GM12874 (cell line): ENCODE results near the gene C1orf35.

Experiments used
- CTCF ChIP-seq: IDR thresholded peaks from 2 replicates; pipeline ENCODE4 v1.5.1; 2011; ENCODE audit warnings: low read depth, mild to moderate bottlenecking, control low read depth, low read length, moderate library complexity; ENCODE audit not compliant: insufficient read depth

Gene C1orf35

GRCh38 chr1:228149406-228150119, 46.4 kb upstream of the C1orf35 start, which contains the start of gene GJC2:
Gene GJC2, plus strand, starts transcription at chr1:228149930. Its CDS starts 7,829 bp downstream, at chr1:228157759.
- TF ChIP-seq CTCF = no peak

- no peak for TF ChIP-seq CTCF
Observed at GRCh38 chr1:228148935-228149405, 45.8 kb upstream of the C1orf35 start.

DNA sequence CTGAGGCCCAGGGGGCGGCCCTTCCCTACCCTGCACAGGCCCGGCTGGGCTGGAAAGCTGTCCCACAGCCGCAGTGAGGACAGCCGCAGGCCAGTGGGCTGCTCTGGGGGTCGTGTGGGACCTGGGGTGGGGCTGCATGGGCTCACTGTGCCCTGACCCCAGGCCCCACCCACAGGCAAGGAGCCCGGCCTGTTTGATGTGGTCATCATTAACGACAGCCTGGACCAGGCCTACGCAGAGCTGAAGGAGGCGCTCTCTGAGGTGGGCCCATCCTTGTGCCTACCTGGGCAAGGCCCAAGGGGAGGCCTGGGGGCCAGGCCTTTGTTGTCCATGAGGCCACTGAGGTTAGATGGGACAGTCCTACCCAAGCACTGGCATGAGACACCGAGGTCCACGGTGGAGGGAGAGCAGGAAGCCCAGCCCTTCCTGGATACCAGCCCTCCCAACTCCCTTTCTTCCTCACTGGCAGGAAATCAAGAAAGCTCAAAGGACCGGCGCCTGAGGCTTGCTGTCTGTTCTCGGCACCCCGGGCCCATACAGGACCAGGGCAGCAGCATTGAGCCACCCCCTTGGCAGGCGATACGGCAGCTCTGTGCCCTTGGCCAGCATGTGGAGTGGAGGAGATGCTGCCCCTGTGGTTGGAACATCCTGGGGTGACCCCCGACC, 45.2 kb upstream of the C1orf35 start:
- no peak for TF ChIP-seq CTCF

DNA sequence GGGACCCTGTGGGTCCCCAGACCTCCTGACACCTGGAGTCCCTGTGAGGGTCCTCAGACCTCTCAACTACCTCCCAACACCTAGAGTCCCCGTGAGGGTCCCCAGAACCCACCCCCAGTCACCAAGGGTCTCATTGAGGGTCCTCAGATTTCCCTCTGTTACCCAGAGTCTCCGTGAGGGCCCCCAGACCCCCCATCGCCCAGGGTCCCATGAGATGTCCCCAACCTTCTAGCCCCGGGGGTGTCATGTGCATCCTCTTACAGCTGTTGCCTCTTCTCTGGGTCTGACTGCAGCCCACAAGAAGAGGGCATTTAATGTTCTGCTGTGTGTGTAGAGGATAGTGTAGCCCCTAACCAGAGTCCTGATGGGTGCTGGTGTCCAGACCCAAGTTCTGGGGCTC, 44.6 kb upstream of the C1orf35 start:
- no peak for TF ChIP-seq CTCF

- no peak for TF ChIP-seq CTCF
Observed at GRCh38 chr1:228147151-228147693, 44.1 kb upstream of the C1orf35 start.

DNA sequence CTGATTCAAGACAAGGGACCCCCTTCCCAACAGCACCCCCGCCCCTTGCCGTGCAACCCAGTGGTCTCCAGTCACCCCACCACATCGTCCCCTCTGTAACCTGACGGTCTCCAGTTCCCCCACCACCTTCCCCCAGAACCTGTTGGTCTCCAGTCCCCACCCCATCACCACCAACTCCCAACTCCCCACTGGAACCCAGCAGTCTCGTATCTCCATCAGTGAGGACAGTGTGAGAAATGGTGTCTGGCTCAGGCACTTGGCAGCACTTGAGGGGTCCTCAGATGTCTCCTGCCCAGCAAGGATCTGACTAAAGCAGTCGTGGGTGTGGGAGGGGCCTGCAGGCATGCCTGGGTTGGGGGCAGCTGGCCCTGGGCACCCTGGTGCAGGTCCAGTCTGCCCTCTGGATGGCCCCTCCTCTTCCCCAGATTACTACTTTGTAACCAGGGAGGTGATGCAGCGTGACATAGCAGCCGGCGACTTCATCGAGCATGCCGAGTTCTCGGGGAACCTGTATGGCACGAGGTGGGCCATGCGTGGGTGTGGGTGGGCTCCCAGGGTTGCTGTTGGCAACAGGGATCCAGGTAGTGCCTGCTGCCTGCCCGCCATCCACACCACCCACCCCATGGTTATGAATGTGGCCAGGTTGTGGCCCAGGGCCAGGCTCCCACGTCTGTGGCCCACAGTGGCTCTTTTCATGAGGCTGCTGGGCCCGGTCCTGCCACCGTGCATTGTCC, 43.5 kb upstream of the C1orf35 start:
- TF ChIP-seq CTCF = no peak
